Stimulated activated CD4-positive, alpha-beta T cell treated with anti-CD3 and anti-CD28 coated beads, Interleukin-4, amount 100 ng/mL, for 48 hours (primary cell): ENCODE measurements around the gene UPK3BL2.
"Not testable (repeated sequence)": the region's sequence is repeated elsewhere in the genome, so short reads cannot be mapped to it uniquely, and the experiment has no call there.

ENCODE experiments used
- DNase-seq, 2 donors: peaks; one replicate each; pipeline ENCODE4 v3.0.0-alpha.2; 2020; ENCODE audit warnings: low read depth in 2 of 2

UPK3BL2 gene, protein sequence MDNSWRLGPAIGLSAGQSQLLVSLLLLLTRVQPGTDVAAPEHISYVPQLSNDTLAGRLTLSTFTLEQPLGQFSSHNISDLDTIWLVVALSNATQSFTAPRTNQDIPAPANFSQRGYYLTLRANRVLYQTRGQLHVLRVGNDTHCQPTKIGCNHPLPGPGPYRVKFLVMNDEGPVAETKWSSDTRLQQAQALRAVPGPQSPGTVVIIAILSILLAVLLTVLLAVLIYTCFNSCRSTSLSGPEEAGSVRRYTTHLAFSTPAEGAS

DNA sequence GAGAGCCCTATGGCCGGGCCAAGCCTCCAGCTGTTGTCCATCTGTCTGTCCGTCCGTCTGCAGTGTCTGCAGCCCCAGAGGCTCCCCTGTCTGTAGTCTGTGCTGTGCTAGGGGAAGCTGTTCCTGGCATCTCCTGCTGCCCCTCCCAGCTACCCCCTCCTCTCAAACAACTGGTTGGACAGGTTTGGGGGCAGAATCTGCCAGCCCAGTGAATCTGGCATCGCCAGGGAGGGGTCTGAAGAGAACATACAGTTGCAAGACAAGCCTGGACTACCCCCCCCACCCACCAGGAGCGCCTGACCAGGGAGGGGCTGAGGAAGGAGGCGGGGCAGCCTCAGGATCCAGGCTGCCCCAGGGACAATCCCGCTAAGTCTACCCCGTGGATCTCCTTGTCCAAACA lies at the start of gene UPK3BL2:
TSS of gene UPK3BL2 (minus strand) at position 101 of the 400 bp plus-strand sequence. CDS start at position 41, 60 bp downstream.
- not testable (repeated sequence) for DNase-seq

DNA sequence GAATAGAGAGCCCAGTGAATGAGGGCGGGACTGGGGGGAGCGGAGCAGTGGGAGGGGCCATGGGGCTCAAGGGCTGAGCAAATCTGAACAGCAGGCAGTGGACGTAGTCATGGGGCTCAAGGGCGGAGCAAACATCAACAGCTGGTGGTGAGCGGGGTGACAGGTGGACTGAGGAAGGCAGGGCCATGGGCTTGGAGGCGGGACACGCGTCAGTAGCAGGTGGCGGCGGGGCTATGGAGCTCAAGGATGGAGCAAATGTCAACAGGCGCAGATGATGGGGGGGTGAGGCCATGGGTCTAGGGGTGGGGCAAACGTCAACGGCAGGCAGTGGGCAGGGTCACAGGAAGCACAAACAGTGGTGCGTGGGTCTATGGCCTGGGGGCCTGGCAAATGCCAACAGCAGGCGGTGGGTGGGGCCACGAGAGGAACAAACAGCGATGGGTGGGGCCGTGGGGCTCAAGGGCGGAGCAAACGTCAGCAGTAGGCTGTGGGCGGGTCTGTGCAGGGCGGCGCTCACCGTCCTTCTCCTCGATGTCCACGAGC lies 49.1 kb upstream of the UPK3BL2 start:
- not testable (repeated sequence) for DNase-seq

DNA sequence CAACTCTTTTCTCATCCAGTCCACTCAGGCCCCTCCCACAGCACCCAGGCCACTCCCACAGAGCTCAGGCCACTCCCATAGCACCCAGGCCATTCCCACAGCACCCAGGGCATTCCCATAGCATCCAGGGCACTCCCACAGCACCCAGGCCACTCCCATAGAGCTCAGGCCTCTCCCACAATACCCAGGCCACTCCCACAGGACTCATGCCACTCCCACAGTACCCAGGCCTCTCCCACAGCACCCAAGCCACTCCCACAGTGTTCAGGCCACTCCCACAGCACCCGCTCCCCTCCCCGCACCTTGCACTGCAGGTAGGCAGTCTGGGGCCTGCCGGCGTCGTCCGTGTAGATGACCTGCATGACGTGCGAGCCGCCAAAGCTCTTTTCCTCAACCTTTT lies 46.4 kb upstream of the UPK3BL2 start:
- not testable (repeated sequence) for DNase-seq

DNA sequence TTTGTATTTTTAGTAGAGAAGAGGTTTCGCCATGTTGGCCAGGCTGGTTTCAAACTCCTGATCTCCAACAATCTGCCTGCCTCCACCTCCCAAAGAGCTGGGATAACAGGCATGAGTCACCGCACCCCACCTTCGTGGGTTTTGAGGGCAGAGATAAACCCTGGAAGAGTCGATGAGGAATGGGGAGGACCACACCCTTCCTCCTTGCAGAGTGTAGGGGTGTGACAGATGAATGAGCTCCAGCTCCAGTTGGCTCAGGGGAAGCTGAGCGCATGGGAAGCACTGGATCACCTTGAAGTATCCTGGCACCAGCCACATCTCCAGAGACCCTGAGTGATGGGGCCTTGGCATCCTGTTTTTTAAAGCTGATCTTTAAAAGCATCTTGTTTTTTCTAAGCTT lies 40.0 kb upstream of the UPK3BL2 start:
- not testable (repeated sequence) for DNase-seq

DNA sequence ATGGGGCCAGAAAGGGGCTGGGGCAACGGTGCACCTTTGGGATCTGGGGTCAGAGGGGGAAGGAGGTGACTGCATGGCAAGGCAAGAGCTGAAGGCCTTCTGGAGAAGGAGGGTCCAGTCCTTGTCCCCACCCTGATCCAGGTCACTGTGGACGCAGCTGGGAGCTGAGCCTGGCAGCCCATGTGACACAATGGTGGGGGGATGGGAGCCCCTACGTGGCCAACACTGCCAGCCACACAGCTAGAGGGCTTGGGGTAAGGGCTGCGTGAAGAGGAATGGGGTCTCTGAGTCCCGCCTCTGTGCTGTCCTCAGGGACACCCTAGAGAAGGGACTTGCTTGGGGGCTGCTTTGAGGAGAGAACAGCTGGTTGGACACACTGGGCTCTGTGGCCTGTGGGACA lies 38.2 kb upstream of the UPK3BL2 start:
- DNase-seq, result not testable (repeated sequence)

DNA sequence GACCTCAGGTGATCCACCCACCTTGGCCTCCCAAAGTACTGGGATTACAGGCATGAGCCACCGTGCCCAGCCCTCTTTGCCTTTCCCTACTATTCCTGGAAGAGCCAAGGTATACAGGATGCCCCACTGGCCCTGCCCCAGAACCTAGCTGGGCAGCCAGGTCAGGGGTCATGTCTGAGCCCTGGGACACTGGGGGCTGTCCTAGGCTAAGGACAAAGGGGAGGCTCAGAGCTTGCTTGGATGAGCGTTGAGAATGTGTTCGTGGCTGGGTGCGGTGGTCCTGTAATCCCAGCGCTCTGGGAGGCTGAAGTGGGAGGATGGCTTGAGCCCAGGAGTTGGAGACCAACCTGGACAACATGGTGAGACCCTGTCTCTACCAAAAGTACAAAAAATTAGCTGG lies 35.0 kb upstream of the UPK3BL2 start:
- DNase-seq, result not testable (repeated sequence)

DNA sequence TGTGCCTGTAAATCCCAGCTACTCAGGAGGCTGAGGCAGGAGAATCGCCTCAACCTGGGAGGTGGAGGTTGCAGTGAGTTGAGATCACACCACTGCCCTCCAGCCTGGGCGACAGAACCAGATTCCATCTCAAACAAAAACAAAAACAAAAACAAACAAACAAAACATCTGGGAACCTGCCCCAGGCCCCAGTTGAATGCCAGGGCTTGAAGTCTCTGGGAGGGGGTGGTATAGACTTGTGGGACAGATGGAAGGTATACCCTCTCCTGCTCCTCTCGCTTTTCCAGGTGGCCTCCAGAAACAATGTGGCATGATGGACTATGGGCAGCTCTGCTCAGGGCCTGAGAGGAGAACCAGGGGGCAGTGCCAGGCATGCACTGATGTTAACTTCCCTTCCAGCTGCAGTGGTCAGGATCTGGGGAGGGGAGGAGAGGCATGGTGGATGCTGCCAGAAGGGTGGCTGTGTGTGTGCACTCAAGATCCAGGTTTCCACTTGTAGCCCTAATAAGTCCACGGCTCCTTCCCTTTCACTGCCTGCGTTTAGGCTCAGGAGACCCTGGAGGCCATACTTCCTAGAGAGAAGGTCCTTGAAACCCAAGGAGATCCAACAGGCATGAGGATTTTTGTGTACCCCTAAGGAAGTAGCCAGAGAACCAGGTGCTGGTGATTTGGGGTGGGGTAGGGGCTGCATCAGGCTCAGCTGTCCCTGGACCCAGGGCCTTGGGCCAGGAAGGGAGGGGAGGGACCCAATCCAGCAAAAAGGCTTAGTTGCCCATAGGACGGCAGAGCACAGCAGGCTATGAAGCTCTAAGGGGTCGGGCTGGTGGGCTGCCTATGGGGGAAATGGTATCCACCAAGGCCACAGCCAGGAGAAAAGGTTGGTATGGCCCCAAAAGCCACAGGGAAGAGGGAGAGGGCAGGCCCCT lies 34.1 kb upstream of the UPK3BL2 start:
- not testable (repeated sequence) for DNase-seq

DNA sequence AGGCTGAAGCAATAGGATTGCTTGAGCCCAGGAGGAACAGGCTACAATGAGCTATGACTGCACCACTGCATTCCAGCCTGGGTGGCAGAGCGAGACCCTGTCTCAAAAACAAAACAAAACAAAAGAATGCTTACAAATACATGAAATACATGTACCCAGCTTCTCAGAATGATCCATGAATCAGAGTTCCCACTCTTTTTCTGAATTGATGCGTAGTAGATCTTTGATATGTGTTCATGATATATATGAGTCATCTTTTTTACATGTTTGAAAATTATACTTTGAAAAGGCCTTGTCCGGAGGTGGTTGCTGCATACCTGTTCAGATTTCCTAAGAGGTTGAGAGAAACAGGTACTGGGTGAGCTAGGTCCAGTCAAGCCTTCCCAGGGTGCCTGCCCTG lies 32.9 kb upstream of the UPK3BL2 start:
- not testable (repeated sequence) for DNase-seq

DNA sequence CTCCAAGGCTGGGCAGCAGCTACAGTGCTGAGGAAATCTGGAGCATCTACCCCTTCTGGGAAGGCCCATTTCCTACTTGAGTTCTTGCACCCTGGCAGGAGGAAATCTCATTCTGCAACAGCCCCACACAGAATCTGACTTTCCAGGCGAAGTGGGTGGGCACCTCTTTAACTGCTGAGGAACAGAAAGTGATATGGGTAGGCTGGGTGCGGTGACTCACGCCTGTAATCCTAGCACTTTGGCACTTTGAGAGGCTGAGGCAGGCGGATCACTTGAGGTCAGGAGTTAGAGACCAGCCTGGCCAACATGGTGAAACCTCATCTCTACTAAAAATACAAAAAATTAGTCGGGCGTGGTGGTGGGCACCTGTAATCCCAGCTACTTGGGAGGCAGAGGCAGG lies 31.1 kb upstream of the UPK3BL2 start:
- DNase-seq, result not testable (repeated sequence)

DNA sequence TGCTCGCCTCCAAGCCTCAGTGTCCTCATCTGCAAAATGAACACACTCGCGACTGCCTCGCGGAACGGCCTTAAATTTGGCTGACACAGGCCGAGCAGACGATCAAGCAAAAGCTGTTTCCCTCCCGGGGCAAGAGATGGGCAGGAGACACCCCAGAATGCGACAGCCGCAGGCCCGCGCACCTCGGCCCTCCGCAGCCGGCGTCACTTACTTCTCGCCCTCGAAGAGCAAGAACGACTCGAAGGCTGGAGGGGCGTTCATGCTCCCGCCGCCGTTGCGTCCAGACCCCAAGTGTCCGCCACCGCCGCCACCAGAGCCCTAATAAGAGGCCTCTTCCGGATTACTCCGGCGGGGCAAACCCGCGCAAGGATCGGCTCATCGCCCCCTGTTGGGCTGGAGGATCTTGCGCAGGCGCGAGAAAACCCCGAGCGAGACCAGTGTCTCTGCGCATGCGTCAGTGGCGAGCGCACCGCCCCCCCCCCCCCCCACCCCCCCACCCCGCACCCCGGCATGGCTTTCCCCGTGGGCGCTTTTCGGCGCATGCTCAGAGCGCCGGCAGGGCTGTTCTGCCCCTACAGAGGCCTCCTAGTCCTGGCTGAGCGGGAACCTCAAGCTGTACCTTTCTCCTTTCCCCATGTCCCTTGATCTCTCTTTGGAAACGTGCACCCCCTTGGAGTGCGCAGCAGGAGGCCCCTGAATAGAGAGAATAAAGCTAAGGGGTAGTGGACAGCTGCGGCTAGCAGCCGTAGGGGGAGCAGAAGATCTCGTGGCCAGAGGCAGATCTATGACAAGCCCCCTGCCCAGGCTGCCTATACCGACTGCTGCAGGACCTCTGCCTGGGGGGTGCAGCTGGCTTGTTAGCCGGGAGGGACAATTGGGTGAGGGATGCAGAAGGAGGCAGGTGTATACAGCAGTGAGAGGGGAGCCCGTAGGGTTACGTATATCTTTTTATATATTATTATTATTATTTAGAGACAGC lies 29.1 kb upstream of the UPK3BL2 start, which contains the start of gene POLR2J3:
TSS of gene POLR2J3 (minus strand) at position 323 of the 979 bp plus-strand sequence. CDS start at position 261, 62 bp downstream.
- DNase-seq, result peak; percentile 96 to 100

DNA sequence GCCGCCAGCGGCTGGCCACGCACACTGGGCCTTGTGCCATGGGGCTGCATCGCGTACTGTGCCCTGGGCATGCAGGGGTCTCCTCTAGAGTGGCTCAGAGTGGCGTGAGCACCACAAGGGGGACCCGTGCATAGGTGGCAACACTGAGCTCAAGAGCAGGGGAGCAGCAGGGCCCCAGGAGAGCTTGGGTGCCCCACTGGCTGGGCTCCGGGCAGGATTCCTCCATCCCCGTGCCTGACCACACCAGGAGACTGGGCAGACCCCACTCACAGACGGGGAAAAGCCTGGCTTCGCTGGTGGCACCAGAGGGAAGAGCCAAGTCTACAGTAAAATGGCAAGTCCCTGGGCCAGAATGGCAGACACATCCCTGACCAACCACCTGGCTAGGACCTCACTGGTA lies 25.1 kb upstream of the UPK3BL2 start:
- not testable (repeated sequence) for DNase-seq

DNA sequence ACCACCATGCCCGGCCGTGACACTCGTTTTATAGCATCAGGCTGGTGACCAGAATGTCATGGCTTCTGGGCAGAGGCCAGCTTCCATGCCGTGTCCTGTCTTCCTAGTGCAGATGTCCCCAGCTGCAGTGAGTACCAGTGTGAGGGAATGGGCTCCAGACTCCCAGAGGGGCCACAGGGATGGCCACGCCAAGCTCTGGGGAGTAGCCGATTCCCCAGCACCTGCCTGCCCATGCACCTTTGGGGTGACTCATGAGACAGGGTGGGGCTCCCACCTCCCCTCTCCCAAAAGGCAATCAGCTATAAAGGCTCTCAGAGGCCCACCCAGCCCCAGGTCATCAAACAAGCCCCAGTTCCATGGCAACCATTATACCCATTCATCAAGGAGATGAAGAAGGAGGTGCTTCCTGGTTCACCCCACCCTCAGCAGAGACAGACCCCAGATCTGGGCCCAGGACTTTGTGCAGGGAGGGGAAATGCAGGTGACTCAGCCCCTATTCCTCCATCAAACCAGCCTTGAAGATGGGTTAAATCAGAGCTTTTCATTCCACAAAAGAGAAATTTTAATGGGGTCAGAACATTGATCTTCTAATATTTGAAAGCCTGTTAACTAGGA lies 7.4 kb upstream of the UPK3BL2 start, which contains the start of gene SPDYE2:
TSS of gene SPDYE2 (plus strand) at position 419 of the 615 bp plus-strand sequence. CDS start 2,030 bp downstream, outside the sequence.
- not testable (repeated sequence) for DNase-seq

DNA sequence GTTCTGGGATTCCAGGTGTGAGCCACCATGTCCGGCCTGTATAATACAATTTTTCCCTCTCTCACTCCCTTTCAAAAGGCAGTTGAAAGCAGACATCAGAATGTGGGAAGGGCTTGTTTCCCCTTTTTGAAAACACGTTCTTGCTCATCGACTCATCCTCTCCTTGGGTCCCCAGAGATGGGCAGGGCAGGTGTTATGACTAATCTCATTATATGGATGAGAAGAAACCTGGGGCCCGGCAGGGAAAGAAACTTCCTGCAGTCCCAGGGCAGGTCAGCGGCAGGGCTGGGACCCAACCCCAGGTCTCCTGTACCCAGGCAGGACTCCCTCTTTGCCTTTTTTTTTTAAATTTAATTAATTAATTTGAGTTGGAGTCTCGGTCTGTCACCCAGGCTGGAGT lies 2.9 kb upstream of the UPK3BL2 start:
- DNase-seq, result not testable (repeated sequence)

DNA sequence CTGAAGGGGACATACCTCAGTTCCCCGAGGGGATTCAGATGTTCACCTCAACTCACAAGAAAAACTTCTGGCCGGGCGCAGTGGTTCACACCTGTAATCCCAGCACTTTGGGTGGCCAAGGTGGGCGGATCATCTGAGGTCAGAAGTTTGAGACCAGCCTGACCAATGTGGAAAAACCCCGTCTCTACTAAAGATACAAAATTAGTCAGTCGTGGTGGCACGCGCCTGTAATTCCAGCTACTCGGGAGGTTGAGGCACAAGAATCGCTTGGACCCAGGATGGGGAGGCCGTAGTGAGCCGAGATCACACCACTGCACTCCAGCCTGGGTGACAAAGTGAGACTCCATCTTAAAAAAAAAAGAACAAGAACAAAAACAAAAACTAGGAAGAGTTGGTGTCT lies 1.8 kb upstream of the UPK3BL2 start:
- DNase-seq, result not testable (repeated sequence)

DNA sequence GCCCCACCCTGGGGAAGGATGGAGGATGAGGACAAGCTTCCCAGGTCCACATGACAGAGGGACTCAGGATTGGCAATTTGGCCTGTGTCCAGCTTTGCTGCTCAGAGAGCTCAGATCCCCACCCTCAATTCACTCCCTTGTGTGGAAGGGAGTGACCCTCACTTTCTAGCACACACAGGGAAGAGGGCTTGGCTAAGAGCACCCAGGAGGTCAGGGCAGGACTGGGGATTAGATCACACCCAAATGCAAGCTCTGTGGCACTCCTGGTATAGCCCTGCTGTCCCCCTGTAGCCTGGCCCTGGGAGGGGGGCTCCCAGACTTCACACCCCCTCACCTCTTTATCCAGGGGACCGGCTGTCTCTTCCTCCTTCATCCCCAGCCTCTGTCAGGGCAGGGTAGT lies 876 bp upstream of the UPK3BL2 start:
- DNase-seq, result not testable (repeated sequence)

DNA sequence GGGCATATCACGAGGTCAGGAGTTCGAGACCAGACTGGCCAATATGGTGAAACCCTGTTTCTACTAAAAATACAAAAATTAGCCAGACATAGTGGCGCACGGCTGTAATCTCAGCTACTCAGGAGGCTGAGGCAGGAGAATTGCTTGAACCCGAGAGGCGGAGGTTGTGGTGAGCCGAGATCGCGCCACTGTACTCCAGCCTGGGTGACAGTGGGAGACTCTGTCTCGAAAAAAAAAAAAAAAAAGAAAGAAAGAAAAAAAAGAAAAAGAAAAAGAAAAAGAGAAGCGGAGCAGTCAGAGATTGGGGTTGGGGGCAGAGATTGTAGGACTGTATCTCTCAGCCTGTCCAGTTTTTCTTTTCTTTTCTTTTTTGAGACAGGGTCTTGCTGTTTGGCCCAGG lies 725 bp downstream of the UPK3BL2 start:
- DNase-seq, result not testable (repeated sequence)

DNA sequence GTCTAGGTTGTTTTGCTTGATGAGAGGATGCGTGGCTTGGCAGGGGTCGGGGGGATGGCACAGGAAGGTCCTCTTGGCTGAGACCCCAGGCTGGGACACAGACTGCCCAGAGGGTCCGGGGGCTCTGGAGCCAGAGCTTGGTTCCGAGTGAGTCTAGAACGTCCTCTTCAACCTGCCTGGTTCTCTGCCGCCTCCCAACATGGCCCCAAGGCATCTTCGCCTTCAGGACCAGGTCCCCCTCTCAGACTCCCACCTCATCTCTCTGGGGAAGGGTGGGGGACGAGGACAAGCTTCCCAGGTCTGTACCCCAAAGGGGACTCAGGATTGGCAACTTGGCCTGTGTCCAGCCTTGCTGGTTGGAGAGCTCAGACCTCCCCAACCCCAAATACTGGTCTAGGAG lies 1.4 kb downstream of the UPK3BL2 start:
- not testable (repeated sequence) for DNase-seq

DNA sequence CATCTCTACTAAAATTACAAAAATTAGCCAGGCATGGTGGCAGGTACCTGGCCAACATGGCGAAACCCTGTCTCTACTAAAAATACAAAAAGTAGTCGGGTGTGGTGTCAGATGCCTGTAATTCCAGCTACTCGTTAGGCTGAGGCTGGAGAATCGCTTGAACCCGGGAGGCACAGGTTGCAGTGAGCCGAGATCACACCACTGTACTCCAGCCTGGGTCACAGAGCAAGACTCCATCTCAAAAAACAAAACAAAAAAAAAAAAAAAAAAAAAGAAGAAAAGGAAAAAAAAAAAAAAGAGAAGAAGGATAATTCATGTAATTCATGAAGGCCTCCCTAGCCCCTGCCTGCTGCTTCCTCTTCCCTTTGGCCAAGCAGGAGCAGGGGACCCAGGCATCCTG lies 2.9 kb downstream of the UPK3BL2 start:
- DNase-seq, result not testable (repeated sequence)

DNA sequence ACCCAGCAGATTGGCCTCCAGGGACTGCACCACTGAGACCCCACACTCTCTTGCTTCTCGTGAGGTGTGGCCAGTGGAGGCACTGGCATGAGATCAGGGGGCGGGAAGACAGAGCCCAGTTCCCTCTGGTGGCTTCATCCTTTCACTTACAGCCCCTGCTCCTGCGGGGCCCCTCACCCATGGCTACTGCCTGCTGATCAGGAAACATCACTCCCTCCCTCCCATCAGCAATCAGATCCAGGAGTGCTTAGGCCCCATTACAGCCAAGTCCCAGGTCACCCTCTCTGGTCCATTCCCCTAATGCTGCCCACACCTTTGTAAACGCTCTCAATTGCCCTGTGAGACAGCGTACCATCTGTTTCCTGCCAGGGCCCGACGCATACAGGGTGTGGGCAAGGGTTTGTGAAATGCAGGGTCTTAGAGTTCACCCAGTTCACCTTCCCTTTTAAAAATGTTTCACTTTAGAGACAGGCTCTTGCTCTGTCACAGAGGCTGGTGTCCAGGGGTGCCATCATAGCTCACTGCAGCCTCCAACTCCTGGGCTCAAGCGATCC lies 8.4 kb downstream of the UPK3BL2 start:
- DNase-seq, result not testable (repeated sequence)

DNA sequence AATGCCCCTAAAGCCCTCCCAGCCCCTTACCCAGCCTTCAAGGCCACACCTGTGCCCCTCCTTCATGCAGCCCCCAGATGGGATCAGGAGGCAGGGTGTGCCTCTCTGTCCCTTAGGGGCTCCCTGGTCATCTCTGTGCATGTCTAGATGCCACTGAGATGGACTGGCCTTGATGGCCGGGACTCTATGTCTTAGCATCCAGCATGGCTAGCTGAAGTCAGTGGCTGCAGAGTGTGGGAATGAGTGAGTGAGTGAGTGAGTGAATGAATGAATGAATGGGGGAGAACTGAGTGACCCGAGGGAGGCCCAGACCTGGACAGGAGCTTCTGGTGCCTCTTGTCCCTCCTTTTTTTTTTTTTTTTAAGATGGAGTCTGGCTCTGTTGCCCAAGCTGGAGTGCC lies 11.4 kb downstream of the UPK3BL2 start:
- not testable (repeated sequence) for DNase-seq
